Vagina (tissue), 2 donors: ENCODE data around the gene ADARB2. TPM values are rescaled to one million over a fixed set of nuclear protein-coding genes. Genes with fewer than 3 reads are reported as not detected.

Experiments
- DNase-seq, 2 donors: peaks; one replicate each; pipeline ENCODE4 v3.0.0-alpha.2; 2017; ENCODE audit errors: extremely low spot score in 2 of 2
- H3K27ac ChIP-seq: fragments of 200-600 bp; sonication (generic); one replicate; pipeline ENCODE4 v1.5.1; 2019
- H3K27me3 ChIP-seq: fragments of 200-600 bp; sonication (generic); one replicate; pipeline ENCODE4 v1.5.1; 2019
- H3K36me3 ChIP-seq, 2 donors: fragments of 200-600 bp; sonication (generic); one replicate each; pipeline ENCODE4 v1.5.1; 2017 to 2019
- H3K4me1 ChIP-seq: fragments of 200-600 bp; sonication (generic); one replicate; pipeline ENCODE4 v1.5.1; 2019
- H3K4me3 ChIP-seq, 2 donors: fragments of 200-600 bp; sonication (generic); 1 replicate in 1 of 2; 2 replicates in 1 of 2; pipeline ENCODE4 v1.5.1; 2016 to 2019
- H3K9me3 ChIP-seq: fragments of 200-600 bp; sonication (generic); one replicate; pipeline ENCODE4 v1.5.1; 2019
- POLR2A ChIP-seq, 2 donors: fragments of 450-650 bp; IDR thresholded peaks; one replicate each; pipeline ENCODE4 v1.6.1; 2017; ENCODE audit warnings: antibody characterized with exemption in 2 of 2, mild to moderate bottlenecking in 2 of 2, moderate library complexity in 2 of 2
- POLR2AphosphoS5 ChIP-seq, 2 donors: sonication (generic); formaldehyde crosslinking; IDR thresholded peaks; one replicate each; pipeline ENCODE4 v1.9.0; 2017; ENCODE audit warnings: antibody characterized with exemption in 2 of 2, mild to moderate bottlenecking in 2 of 2, low read depth in 1 of 2; ENCODE audit not compliant: insufficient read depth in 1 of 2
- intact Hi-C: fragments of 100-400 bp; cut with DNase I; formaldehyde crosslinking; loops from one replicate; pipeline ENCODE4 v1.15.1; 2023
- total RNA-seq: library from RNA; depleted of rRNA; stranded (reverse); fragments of >200 nt; gene quantifications from one replicate; pipeline ENCODE4 v1.2.3, GENCODE V29; 2016
- TF ChIP-seq, protein P1 (sequence below), 3 experiments: fragments of 450-650 bp in 2 of 3; fragments of 200-600 bp in 1 of 3; sonication (generic) in 1 of 3; IDR thresholded peaks; one replicate each; pipeline ENCODE4 v1.5.1; 2017 to 2019; ENCODE audit warnings: antibody characterized with exemption in 3 of 3, mild to moderate bottlenecking in 2 of 3, moderate library complexity in 2 of 3

ADARB2 gene
- total RNA-seq, 1 donor from 2014 or later = 3.4 TPM

- intact Hi-C loops = no loop called here
- Histone ChIP-seq H3K4me1 (no peaks in the 10 kb centered on the region), H3K27me3 (no peaks in the 10 kb centered on the region), H3K4me3 (no peak overlapping the region), H3K9me3 (no peaks in the 10 kb centered on the region), H3K36me3 (no peaks in the 10 kb centered on the region), H3K27ac (no peak overlapping the region)
- TF ChIP-seq POLR2AphosphoS5 (IDR thresholded peaks at IDR 0.05; ENCODE audit: insufficient read depth in 1 of 2, low read depth in 1 of 2) (no peak), POLR2A (IDR thresholded peaks at IDR 0.05) (no peak)
- TF ChIP-seq, protein P1, sequence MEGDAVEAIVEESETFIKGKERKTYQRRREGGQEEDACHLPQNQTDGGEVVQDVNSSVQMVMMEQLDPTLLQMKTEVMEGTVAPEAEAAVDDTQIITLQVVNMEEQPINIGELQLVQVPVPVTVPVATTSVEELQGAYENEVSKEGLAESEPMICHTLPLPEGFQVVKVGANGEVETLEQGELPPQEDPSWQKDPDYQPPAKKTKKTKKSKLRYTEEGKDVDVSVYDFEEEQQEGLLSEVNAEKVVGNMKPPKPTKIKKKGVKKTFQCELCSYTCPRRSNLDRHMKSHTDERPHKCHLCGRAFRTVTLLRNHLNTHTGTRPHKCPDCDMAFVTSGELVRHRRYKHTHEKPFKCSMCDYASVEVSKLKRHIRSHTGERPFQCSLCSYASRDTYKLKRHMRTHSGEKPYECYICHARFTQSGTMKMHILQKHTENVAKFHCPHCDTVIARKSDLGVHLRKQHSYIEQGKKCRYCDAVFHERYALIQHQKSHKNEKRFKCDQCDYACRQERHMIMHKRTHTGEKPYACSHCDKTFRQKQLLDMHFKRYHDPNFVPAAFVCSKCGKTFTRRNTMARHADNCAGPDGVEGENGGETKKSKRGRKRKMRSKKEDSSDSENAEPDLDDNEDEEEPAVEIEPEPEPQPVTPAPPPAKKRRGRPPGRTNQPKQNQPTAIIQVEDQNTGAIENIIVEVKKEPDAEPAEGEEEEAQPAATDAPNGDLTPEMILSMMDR (IDR thresholded peaks at IDR 0.05) = no peak
- DNase-seq = no peak
Observed at GRCh38 chr10:1558906-1559305, 178.4 kb downstream of the ADARB2 start.

DNA sequence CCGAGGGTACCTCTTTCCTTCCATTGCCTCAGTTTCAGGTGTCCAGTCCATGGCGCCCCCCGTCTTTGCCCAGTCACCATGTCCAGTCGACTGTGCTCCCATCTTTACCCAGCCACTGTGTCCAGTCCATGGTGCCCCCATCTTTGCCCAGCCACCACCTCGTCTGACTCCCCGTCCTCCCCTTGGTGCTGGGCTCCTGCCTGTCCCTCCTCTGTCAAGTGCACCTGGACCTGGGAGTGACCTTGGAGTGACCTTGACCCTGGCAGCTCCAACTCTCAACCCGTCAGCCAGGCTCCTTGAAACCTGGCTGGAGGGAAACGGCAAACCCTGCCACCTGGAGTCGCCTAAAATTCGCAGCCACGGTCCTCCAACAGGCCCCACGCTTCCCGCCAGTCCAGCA is 180.2 kb downstream of the ADARB2 start:
- no peaks in the 10 kb centered on the region for H3K9me3 ChIP-seq
- no peak overlapping the region for H3K4me3 ChIP-seq
- no peaks in the 10 kb centered on the region for H3K27me3 ChIP-seq
- no peaks in the 10 kb centered on the region for H3K4me1 ChIP-seq
- intact Hi-C loops = no loop called here
- H3K27ac ChIP-seq = no peak overlapping the region
- TF ChIP-seq POLR2A (IDR thresholded peaks at IDR 0.05) (no peak), POLR2AphosphoS5 (IDR thresholded peaks at IDR 0.05; ENCODE audit: insufficient read depth in 1 of 2, low read depth in 1 of 2) (no peak)
- TF ChIP-seq, protein P1 (IDR thresholded peaks at IDR 0.05) = no peak
- H3K36me3 ChIP-seq = no peaks in the 10 kb centered on the region
- DNase-seq = no peak

DNA sequence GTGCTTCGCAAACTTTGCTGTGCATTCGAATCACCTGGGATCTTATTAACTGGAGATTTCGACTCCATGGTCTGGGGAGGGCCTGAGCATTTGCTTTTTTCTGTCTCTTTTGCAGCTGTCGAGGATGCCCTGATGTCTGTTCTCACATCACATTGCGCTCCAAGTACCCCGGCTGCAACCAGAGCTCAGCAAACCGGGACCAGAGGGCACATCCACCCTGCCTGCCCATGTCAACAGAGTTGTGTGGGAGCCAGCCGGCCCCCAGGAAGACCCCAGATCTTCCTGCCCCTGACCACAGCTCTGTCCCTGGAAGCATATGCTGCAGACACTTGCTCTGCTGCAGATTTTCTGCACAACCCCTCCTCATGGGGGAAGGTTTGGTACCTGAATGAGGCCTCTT is 180.8 kb downstream of the ADARB2 start:
- no peaks in the 10 kb centered on the region for H3K9me3 ChIP-seq
- no peak overlapping the region for H3K27ac ChIP-seq
- intact Hi-C loops = no loop called here
- no peak for DNase-seq
- no peak overlapping the region for H3K4me3 ChIP-seq
- H3K36me3 ChIP-seq = no peaks in the 10 kb centered on the region
- H3K27me3 ChIP-seq = no peaks in the 10 kb centered on the region
- no peaks in the 10 kb centered on the region for H3K4me1 ChIP-seq
- TF ChIP-seq POLR2AphosphoS5 (IDR thresholded peaks at IDR 0.05; ENCODE audit: insufficient read depth in 1 of 2, low read depth in 1 of 2) = no peak
- TF ChIP-seq, protein P1 (IDR thresholded peaks at IDR 0.05) = no peak

GRCh38 chr10:1553951-1554350 is 183.4 kb downstream of the ADARB2 start:
- H3K27ac ChIP-seq = no peak overlapping the region
- intact Hi-C loops = no loop called here
- TF ChIP-seq POLR2A (IDR thresholded peaks at IDR 0.05) (no peak), POLR2AphosphoS5 (IDR thresholded peaks at IDR 0.05; ENCODE audit: insufficient read depth in 1 of 2, low read depth in 1 of 2) (no peak)
- TF ChIP-seq, protein P1 (IDR thresholded peaks at IDR 0.05) = no peak
- no peaks in the 10 kb centered on the region for H3K4me1 ChIP-seq
- no peak for DNase-seq
- no peaks in the 10 kb centered on the region for H3K9me3 ChIP-seq
- no peaks in the 10 kb centered on the region for H3K36me3 ChIP-seq
- H3K4me3 ChIP-seq = no peak overlapping the region
- no peaks in the 10 kb centered on the region for H3K27me3 ChIP-seq

DNA sequence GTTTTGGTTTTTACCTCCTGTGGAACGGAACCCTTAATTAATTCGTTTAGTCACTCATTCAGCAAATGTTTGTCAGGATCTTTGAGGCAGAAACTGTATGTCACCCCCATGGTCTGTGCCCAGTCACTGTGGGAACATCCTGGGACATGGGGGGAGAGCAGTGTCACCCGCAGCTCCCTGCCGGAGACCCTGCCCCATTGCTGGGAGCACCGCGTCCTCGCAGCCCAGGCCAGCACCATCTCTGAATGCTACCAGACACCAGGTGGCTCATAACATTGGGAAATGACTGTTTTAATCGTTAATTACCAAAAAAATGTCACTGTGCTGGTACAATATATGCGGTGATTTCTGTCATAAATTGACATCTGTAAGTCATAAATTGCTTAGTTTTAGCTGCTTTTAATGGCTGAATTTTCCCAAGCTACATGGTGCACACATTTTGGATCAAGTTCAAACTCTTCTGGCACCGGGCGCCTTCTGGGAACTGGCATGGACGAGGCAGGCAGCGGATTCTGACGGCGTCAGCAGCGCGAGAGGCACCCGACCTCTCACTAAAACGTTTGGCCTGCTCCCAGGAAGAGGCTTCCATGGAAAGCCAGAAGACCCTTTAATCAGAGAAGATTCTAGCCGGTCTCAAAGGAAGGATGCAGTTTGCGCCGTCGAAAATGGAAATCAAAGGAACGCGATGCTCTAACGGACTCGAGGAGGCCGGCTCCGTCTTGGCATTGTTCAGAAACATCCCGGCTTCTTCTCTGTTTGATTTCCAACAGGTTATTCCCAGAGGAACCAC is 184.2 kb downstream of the ADARB2 start:
- DNase-seq = no peak

More for the DNA sequence above, 184.2 kb downstream of the ADARB2 start:
- H3K36me3 ChIP-seq = no peaks in the 10 kb centered on the region
- TF ChIP-seq, protein P1 (IDR thresholded peaks at IDR 0.05) = no peak
- TF ChIP-seq POLR2A (IDR thresholded peaks at IDR 0.05) (no peak), POLR2AphosphoS5 (IDR thresholded peaks at IDR 0.05; ENCODE audit: insufficient read depth in 1 of 2, low read depth in 1 of 2) (no peak)
- no peak overlapping the region for H3K27ac ChIP-seq
- H3K4me1 ChIP-seq = no peaks in the 10 kb centered on the region
- intact Hi-C loops = no loop called here
- H3K27me3 ChIP-seq = no peaks in the 10 kb centered on the region
- no peaks in the 10 kb centered on the region for H3K9me3 ChIP-seq
- no peak overlapping the region for H3K4me3 ChIP-seq
